C4-2B (cell line): Measurements from ENCODE around the gene HORMAD2.

Experiments used
- H3K27ac ChIP-seq: fragments of 450-650 bp; 2 replicates; pipeline ENCODE4 v1.5.1; 2017
- CTCF ChIP-seq: fragments of 450-650 bp; conservative IDR thresholded peaks from 2 replicates; pipeline ENCODE4 v1.5.1; 2017; ENCODE audit warnings: mild to moderate bottlenecking
- ZFX ChIP-seq: fragments of 450-650 bp; IDR thresholded peaks from 2 replicates; pipeline ENCODE4 v1.6.1; 2017

HORMAD2 gene

GRCh38 chr22:30186041-30186440 is 105.8 kb downstream of the HORMAD2 start:
- no peak overlapping the region for H3K27ac ChIP-seq
- TF ChIP-seq CTCF (no peak), ZFX (no peak)

- H3K27ac ChIP-seq, result no peak overlapping the region
- TF ChIP-seq CTCF, result no peak
- TF ChIP-seq ZFX, result no peak
These were observed 106.2 kb downstream of the HORMAD2 start for GRCh38 chr22:30186510-30186909.

GRCh38 chr22:30187094-30187493 is 106.8 kb downstream of the HORMAD2 start:
- no peak overlapping the region for H3K27ac ChIP-seq
- TF ChIP-seq CTCF (no peak), ZFX (no peak)

- H3K27ac ChIP-seq, result no peak overlapping the region
- TF ChIP-seq CTCF (no peak), ZFX (no peak)
These were observed 107.5 kb downstream of the HORMAD2 start for GRCh38 chr22:30187529-30188407.

- H3K27ac ChIP-seq, result no peak overlapping the region
- TF ChIP-seq ZFX, result no peak
- no peak for TF ChIP-seq CTCF
These were observed 108.6 kb downstream of the HORMAD2 start for GRCh38 chr22:30188911-30189310.

- TF ChIP-seq ZFX (no peak), CTCF (no peak)
- H3K27ac ChIP-seq, result no peak overlapping the region
These were observed 110.3 kb downstream of the HORMAD2 start for GRCh38 chr22:30190574-30190973.

- TF ChIP-seq CTCF (no peak), ZFX (no peak)
- H3K27ac ChIP-seq, result no peak overlapping the region
These were observed 110.9 kb downstream of the HORMAD2 start for GRCh38 chr22:30191040-30191701.
